Brain microvascular endothelial cell (primary cell): ENCODE data around the gene RRP1.

Source experiments
- DNase-seq: peaks from one replicate; pipeline ENCODE4 v3.0.0-alpha.2; 2020
- H3K27ac ChIP-seq: fragments of 250-450 bp; sonication (Bioruptor Pico); 2 replicates; pipeline ENCODE4 v1.5.1; 2020; ENCODE audit warnings: mild to moderate bottlenecking, moderate library complexity
- H3K27me3 ChIP-seq: fragments of 250-450 bp; sonication (Bioruptor Pico); replicated peaks from 2 replicates; pipeline ENCODE4 v1.5.1; 2020; ENCODE audit warnings: mild to moderate bottlenecking
- H3K36me3 ChIP-seq: fragments of 250-450 bp; sonication (Bioruptor Pico); replicated peaks from 2 replicates; pipeline ENCODE4 v1.5.1; 2020; ENCODE audit warnings: mild to moderate bottlenecking
- H3K4me3 ChIP-seq: 2 replicates; pipeline ENCODE4 v1.5.1; 2011; ENCODE audit warnings: low read depth, mild to moderate bottlenecking, control low read depth, low read length, moderate library complexity
- CTCF ChIP-seq: IDR thresholded peaks from 2 replicates; pipeline ENCODE4 v1.5.1; 2011; ENCODE audit warnings: low read depth, mild to moderate bottlenecking, moderate library complexity, low read length, control low read depth, inconsistent platforms; ENCODE audit errors: missing control alignments
- in situ Hi-C: cut with HindIII; loops from 2 replicates; pipeline ENCODE4 v1.10.0; 2017; ENCODE audit warnings: low sequenced_read_pairs, low pct_ligation_motif_present

RRP1 gene, protein sequence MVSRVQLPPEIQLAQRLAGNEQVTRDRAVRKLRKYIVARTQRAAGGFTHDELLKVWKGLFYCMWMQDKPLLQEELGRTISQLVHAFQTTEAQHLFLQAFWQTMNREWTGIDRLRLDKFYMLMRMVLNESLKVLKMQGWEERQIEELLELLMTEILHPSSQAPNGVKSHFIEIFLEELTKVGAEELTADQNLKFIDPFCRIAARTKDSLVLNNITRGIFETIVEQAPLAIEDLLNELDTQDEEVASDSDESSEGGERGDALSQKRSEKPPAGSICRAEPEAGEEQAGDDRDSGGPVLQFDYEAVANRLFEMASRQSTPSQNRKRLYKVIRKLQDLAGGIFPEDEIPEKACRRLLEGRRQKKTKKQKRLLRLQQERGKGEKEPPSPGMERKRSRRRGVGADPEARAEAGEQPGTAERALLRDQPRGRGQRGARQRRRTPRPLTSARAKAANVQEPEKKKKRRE

DNA sequence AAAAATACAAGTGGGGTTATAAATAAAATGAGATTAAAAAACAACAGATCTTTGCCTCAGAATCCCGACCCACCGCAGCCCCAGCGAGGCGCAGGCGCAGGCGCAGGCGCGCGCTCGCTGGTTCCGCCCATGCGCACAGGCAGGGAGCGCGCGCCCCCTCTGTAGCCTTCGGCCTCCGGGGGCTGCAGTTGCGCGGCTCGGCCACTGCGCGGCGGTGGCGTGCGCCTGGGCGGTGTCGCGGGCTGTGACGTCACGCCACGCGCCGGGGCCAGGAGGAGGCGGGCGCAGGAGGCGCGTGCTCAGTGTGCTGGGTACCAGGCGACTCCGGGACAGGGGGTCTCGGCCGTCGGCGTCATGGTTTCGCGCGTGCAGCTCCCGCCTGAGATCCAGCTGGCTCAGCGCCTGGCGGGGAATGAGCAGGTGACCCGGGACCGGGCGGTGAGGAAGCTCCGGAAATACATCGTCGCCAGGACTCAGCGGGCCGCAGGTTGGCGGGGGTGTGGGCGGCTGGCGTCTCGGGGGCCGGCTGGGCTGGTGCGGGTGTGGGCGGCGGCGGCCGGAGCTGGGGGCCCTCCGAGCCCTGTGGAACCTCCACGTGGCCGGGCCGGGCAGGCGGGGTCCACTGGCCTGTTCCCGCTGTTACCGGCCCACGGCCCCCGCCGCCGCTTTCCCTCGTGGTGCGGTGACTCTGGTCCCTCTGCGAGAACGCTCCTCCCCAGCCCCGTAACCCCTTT, at the start of gene RRP1:
Gene RRP1, plus strand, starts transcription at position 302 of the 734 bp plus-strand sequence. Its CDS starts 53 bp downstream, at position 355.
- Histone ChIP-seq H3K4me3 (peak within 1 kb of the TSS; percentile 97), H3K36me3 (peaks cover 19% of the 10 kb centered on the region), H3K27ac (peak within 1 kb of the TSS; percentile 82), H3K27me3 (no peaks in the 10 kb centered on the region)
- DNase-seq = peak; percentile 61
- TF ChIP-seq CTCF = peak; percentile 56
- in situ Hi-C loops = no loop called here

GRCh38 chr21:43739621-43740435, 49.5 kb upstream of the RRP1 start:
- DNase-seq = no peak
- Histone ChIP-seq H3K27ac (no peak overlapping the region), H3K27me3 (no peaks in the 10 kb centered on the region), H3K4me3 (no peak overlapping the region), H3K36me3 (peaks cover 39% of the 10 kb centered on the region)
- TF ChIP-seq CTCF = no peak
- in situ Hi-C loops = no loop called here

DNA sequence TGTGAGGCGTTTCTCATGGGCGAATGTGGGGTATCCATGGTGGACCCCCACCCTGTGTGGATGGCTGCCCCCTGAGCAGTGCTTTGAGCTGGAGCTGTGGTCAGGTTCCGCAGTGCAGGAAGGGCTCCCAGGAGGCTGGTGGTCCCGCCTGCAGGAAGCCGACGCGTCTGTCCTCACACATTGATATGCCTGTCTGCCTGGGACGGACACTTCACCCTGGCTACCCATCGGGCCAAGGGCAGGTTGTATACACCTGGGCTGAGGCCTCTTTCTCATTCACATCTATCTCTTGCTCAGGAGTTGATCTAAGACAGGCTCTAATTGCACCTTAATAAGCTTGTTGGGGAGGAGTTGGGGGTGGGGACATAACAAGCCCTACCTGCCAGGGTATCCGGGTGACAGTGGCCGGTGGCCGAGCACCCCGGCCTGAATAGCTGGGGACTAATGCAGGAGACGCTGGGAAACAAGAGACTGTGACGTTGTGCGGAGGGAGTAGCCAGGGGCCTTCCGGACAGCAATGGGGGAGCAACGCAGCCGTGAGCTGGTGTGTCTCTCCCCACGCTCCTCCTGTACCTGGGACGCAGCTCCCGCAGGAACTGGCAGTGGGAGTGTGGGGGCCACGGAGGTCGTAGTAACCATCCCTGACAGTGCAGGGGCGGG, 48.8 kb upstream of the RRP1 start:
- in situ Hi-C loops = no loop called here
- Histone ChIP-seq H3K36me3 (peaks cover 39% of the 10 kb centered on the region), H3K27ac (no peak overlapping the region), H3K27me3 (no peaks in the 10 kb centered on the region), H3K4me3 (no peak overlapping the region)
- DNase-seq = no peak
- no peak for TF ChIP-seq CTCF

DNA sequence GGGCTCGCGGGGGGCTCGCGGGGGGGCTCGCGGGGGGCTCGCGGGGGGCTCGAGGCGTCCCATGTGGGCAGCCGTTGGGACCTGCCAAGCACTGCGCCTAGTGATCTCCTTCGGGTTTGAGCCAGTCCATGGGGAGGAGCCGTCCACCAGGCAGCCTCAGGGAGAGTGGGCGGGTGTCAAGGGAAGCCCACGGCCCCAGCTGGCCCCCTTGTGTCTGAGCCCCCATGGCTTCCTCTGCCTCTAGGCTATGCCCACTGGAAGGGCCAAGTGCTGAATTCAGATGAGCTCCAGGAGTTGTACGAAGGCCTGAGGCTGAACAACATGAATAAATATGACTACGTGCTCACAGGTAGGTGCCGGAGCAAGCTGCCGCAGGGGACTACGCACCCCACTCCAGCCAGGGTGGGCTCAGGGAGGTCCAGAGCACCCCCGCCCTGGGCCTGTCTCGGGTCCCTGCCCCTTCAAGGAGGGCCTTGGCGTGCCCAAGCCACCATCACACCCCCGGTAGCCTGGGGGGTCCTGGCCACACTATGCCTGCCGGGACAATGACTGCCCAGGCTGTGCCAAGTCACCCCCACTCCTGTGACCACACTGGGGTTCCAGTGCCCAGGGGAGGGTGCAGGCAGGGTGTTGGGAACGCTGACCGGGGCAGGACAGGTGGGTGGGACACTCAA, 47.8 kb upstream of the RRP1 start:
- in situ Hi-C loops = no loop called here
- DNase-seq = no peak
- Histone ChIP-seq H3K36me3 (peaks cover 44% of the 10 kb centered on the region), H3K4me3 (no peak overlapping the region), H3K27ac (no peak overlapping the region), H3K27me3 (no peaks in the 10 kb centered on the region)
- no peak for TF ChIP-seq CTCF

DNA sequence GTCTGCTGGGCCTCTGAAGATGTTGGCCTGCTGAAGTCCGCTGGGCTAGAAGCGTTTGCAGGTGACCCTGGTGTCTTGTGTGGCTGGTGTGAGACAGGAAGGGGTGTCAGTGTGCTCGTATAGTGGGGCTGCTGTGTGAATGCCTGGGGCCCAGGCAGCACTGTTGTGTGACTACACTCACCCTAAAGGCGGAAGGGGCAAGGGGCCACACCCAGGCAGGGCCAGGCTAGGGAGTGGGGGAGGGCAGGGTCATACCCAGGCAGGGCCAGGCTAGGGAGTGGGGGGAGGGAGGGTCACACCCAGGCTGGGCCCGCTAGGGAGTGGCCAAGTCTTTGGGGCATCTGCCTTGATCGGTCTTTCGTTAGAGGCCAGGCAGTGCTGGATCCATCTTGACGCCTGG, 45.4 kb upstream of the RRP1 start:
- in situ Hi-C loops = no loop called here
- no peak for DNase-seq
- Histone ChIP-seq H3K27me3 (no peaks in the 10 kb centered on the region), H3K4me3 (no peak overlapping the region), H3K27ac (no peak overlapping the region), H3K36me3 (peaks cover 54% of the 10 kb centered on the region)
- TF ChIP-seq CTCF = no peak
